HL-60/S4 treated with retinoic acid at 250 ng/mL for 4 days and 3 days (cell line): ENCODE results near the gene CFAP299.
"Not testable (repeated sequence)": the region's sequence is repeated elsewhere in the genome, so short reads cannot be mapped to it uniquely, and the experiment has no call there.

Experiments used
- in situ Hi-C: fragments of 300-500 bp; cut with MboI; formaldehyde crosslinking; loops from 2 replicates; pipeline ENCODE4 v1.7.0; 2022; ENCODE audit warnings: low sequenced_read_pairs

Gene CFAP299

GRCh38 chr4:80439294-80440061 lies 103.9 kb downstream of the CFAP299 start:
- in situ Hi-C loops: not testable (repeated sequence)

- in situ Hi-C loops: no loop called here
Measured at GRCh38 chr4:80446248-80446647, 110.7 kb downstream of the CFAP299 start.

GRCh38 chr4:80446664-80447063 lies 111.1 kb downstream of the CFAP299 start:
- in situ Hi-C loops: no loop called here

- in situ Hi-C loops: no loop called here
Measured at GRCh38 chr4:80447493-80447892, 112.0 kb downstream of the CFAP299 start.

GRCh38 chr4:80448056-80448455 lies 112.5 kb downstream of the CFAP299 start:
- in situ Hi-C loops: no loop called here

- in situ Hi-C loops: no loop called here
Measured at GRCh38 chr4:80452055-80452454, 116.5 kb downstream of the CFAP299 start.

- in situ Hi-C loops: no loop called here
Measured at GRCh38 chr4:80452768-80453167, 117.2 kb downstream of the CFAP299 start.

GRCh38 chr4:80454040-80454439 lies 118.5 kb downstream of the CFAP299 start:
- in situ Hi-C loops: no loop called here

GRCh38 chr4:80454556-80454955 lies 119.0 kb downstream of the CFAP299 start:
- in situ Hi-C loops: no loop called here

GRCh38 chr4:80459918-80460473 lies 124.5 kb downstream of the CFAP299 start:
- in situ Hi-C loops: no loop called here

- in situ Hi-C loops: no loop called here
Measured at GRCh38 chr4:80461412-80461811, 125.9 kb downstream of the CFAP299 start.

GRCh38 chr4:80462621-80463091 lies 127.1 kb downstream of the CFAP299 start:
- in situ Hi-C loops: no loop called here

GRCh38 chr4:80463509-80463908 lies 128.0 kb downstream of the CFAP299 start:
- in situ Hi-C loops: no loop called here

- in situ Hi-C loops: no loop called here
Measured at GRCh38 chr4:80465238-80465637, 129.7 kb downstream of the CFAP299 start.

- in situ Hi-C loops: no loop called here
Measured at GRCh38 chr4:80465736-80466135, 130.2 kb downstream of the CFAP299 start.

GRCh38 chr4:80466618-80467017 lies 131.1 kb downstream of the CFAP299 start:
- in situ Hi-C loops: no loop called here

GRCh38 chr4:80471756-80472155 lies 136.2 kb downstream of the CFAP299 start:
- in situ Hi-C loops: no loop called here

GRCh38 chr4:80475236-80475635 lies 139.7 kb downstream of the CFAP299 start:
- in situ Hi-C loops: no loop called here

GRCh38 chr4:80475798-80476197 lies 140.3 kb downstream of the CFAP299 start:
- in situ Hi-C loops: no loop called here

- in situ Hi-C loops: no loop called here
Measured at GRCh38 chr4:80484712-80485111, 149.2 kb downstream of the CFAP299 start.

- in situ Hi-C loops: no loop called here
Measured at GRCh38 chr4:80486603-80487002, 151.1 kb downstream of the CFAP299 start.

GRCh38 chr4:80489798-80490197 lies 154.3 kb downstream of the CFAP299 start:
- in situ Hi-C loops: no loop called here

GRCh38 chr4:80492761-80493160 lies 157.2 kb downstream of the CFAP299 start:
- in situ Hi-C loops: no loop called here
